Measurements from ENCODE around the gene ABLIM3. TPM values are rescaled to one million over a fixed set of nuclear protein-coding genes. Genes with fewer than 3 reads are reported as not detected.

Gene ABLIM3
- total and polyA plus RNA-seq, 2 experiments from 2014 or later = 7.3 to 7.8 TPM

DNA sequence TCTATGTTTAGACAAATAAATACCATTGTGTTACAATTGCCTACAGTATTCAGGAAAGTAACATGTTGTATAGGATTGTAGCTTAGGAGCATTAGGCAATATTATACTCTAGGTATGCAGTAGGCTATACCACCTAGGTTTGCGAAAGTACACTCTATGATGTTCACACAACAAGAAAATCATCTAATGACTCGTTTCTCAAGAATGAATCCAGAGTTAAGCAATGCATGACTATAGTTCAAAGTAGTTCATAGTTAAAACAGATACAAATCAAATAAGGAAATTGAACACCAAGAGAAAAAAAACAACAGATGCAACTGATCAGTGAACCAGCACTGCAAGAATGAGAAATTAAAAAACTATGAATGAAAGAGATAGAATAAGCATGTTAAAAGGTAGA, 27.6 kb upstream of the ABLIM3 start:
- Histone ChIP-seq H3K36me3 (replicated peaks; ENCODE audit: insufficient read depth, low read depth) (no peaks in the 10 kb centered on the region), H3K79me2 (no peaks in the 10 kb centered on the region), H3K4me1 (ENCODE audit: insufficient read depth) (no peaks in the 10 kb centered on the region), H3K4me2 (no peak overlapping the region), H3K27me3 (no peaks in the 10 kb centered on the region), H2AFZ (no peak overlapping the region), H3K9me3 (ENCODE audit: low read depth) (no peaks in the 10 kb centered on the region), H3K27ac (no peak overlapping the region), H4K20me1 (ENCODE audit: insufficient read depth, poor library complexity, severe bottlenecking) (no peaks in the 10 kb centered on the region), H3K4me3 (no peak overlapping the region), H3K9me2 (replicated peaks; ENCODE audit: insufficient read depth) (no peaks in the 10 kb centered on the region)
- WGBS (ENCODE audit: low lambda C conversion rate, missing lambda C conversion rate) = 71% methylated on average over 2 of the region's 2 CpGs
- peak; percentile 14 for DNase-seq (ENCODE audit: low spot score)
- no peak for TF ChIP-seq EZH2phosphoT487 (IDR thresholded peaks at IDR 0.05; ENCODE audit: low read depth, severe bottlenecking, unreplicated experiment)
- TF ChIP-seq, protein P1, sequence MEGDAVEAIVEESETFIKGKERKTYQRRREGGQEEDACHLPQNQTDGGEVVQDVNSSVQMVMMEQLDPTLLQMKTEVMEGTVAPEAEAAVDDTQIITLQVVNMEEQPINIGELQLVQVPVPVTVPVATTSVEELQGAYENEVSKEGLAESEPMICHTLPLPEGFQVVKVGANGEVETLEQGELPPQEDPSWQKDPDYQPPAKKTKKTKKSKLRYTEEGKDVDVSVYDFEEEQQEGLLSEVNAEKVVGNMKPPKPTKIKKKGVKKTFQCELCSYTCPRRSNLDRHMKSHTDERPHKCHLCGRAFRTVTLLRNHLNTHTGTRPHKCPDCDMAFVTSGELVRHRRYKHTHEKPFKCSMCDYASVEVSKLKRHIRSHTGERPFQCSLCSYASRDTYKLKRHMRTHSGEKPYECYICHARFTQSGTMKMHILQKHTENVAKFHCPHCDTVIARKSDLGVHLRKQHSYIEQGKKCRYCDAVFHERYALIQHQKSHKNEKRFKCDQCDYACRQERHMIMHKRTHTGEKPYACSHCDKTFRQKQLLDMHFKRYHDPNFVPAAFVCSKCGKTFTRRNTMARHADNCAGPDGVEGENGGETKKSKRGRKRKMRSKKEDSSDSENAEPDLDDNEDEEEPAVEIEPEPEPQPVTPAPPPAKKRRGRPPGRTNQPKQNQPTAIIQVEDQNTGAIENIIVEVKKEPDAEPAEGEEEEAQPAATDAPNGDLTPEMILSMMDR (IDR thresholded peaks at IDR 0.05; ENCODE audit: poor library complexity) = no peak
- no peak for TF ChIP-seq EZH2 (IDR thresholded peaks at IDR 0.05; ENCODE audit: borderline replicate concordance)

DNA sequence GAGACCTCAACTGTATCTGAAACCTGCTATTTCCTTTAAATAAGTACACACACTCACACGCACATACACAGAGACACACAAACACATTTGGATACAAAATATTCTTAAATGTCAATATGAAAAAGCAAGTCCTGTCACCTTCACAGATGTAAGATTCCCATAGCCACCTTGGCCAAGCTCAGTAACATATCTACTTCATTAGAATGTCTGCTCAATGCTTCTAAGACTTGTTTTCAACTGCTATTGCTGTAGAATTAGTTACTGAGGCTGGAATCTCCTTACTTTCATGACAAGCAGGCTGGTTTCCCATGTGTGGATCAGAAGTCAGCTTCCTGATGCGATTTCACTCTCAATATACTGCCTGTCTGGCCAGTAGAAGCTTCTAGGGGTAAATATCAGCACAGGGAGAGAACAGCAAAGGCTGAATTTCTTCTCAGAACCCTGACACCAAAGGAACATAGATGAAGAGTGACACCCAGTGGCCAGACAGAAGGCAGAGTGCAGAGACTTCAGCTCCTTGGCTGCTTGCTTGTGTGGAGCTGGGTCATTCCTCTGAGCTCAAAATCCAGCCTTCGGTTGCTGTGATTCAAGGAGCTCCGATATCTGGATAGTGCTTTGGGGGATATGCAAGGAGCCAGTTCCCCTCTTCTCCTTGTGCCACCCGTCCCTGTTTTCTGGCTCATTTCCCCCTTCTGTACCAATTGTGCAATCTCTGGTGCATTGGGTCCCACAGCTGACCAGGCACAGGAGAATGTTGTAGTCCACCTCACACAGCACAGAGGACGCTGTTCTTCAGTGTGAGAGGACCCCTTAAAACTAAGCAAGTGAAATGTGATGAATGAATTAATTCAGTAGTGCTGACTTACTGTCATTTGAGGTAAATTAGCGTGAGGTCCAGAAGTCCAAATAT, 26.6 kb upstream of the ABLIM3 start:
- Histone ChIP-seq H3K9me3 (ENCODE audit: low read depth) (no peaks in the 10 kb centered on the region), H2AFZ (no peak overlapping the region), H3K4me1 (ENCODE audit: insufficient read depth) (no peaks in the 10 kb centered on the region), H3K79me2 (no peaks in the 10 kb centered on the region), H3K9me2 (replicated peaks; ENCODE audit: insufficient read depth) (no peaks in the 10 kb centered on the region), H3K4me2 (no peak overlapping the region), H4K20me1 (ENCODE audit: insufficient read depth, poor library complexity, severe bottlenecking) (no peaks in the 10 kb centered on the region), H3K36me3 (replicated peaks; ENCODE audit: insufficient read depth, low read depth) (no peaks in the 10 kb centered on the region), H3K4me3 (no peak overlapping the region), H3K27me3 (no peaks in the 10 kb centered on the region), H3K27ac (peak overlapping the region; percentile 19)
- peak; percentile 81 for DNase-seq (ENCODE audit: low spot score)
- 53% methylated on average over 7 of the region's 7 CpGs for WGBS (ENCODE audit: low lambda C conversion rate, missing lambda C conversion rate)
- no peak for TF ChIP-seq EZH2 (IDR thresholded peaks at IDR 0.05; ENCODE audit: borderline replicate concordance)
- TF ChIP-seq, protein P1 (IDR thresholded peaks at IDR 0.05; ENCODE audit: poor library complexity) = peak; percentile 88

GRCh38 chr5:149117970-149118369, 23.3 kb upstream of the ABLIM3 start:
- Histone ChIP-seq H3K4me1 (ENCODE audit: insufficient read depth) (no peaks in the 10 kb centered on the region), H3K36me3 (replicated peaks; ENCODE audit: insufficient read depth, low read depth) (no peaks in the 10 kb centered on the region), H4K20me1 (ENCODE audit: insufficient read depth, poor library complexity, severe bottlenecking) (no peaks in the 10 kb centered on the region), H3K9me2 (replicated peaks; ENCODE audit: insufficient read depth) (no peaks in the 10 kb centered on the region), H3K4me2 (no peak overlapping the region), H3K27me3 (no peaks in the 10 kb centered on the region), H3K9me3 (ENCODE audit: low read depth) (no peaks in the 10 kb centered on the region), H3K27ac (no peak overlapping the region), H3K79me2 (no peaks in the 10 kb centered on the region), H2AFZ (no peak overlapping the region), H3K4me3 (no peak overlapping the region)
- DNase-seq (ENCODE audit: low spot score) = no peak
- WGBS (ENCODE audit: low lambda C conversion rate, missing lambda C conversion rate) = 83% methylated on average over 1 of the region's 1 CpG
- TF ChIP-seq EZH2 (IDR thresholded peaks at IDR 0.05; ENCODE audit: borderline replicate concordance) (no peak), EZH2phosphoT487 (IDR thresholded peaks at IDR 0.05; ENCODE audit: low read depth, severe bottlenecking, unreplicated experiment) (no peak)
- TF ChIP-seq, protein P1 (IDR thresholded peaks at IDR 0.05; ENCODE audit: poor library complexity) = no peak

All from hepatocyte (in vitro differentiated cells).